ENCODE measurements around the gene CCKAR. TPM values are rescaled to one million over a fixed set of nuclear protein-coding genes. Genes with fewer than 3 reads are reported as not detected.

CCKAR gene
- total and polyA plus RNA-seq, 4 experiments from 2014 or later: not detected

DNA sequence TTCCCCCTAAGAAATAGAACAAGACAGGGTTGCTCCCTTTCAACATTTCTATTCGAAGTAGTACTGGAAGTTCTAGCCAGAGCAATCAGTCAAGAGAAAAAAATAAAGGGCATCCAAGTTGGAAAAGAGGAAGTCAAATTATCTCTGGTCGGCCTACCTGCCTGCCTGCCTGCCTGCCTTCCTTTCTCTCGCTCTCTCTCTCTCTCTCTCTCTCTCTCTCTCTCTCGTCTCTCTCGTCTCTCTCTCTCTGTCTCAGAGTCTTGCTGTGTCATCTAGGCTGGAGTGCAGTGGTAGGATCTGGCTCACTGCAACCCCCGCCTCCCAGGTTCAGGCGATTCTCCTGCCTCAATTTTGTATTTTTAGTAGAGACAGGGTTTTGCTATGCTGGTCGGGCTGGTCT lies 42.9 kb downstream of the CCKAR start:
- Histone ChIP-seq H3K9me3 (ENCODE audit: control insufficient read depth in 1 of 2, low read length in 2 of 2) (no peaks in the 10 kb centered on the region), H3K4me1 (ENCODE audit: insufficient read depth, low read length) (no peaks in the 10 kb centered on the region), H3K27ac (ENCODE audit: low read depth, low read length) (no peak overlapping the region), H3K4me3 (ENCODE audit: low read length in 2 of 2) (no peak overlapping the region), H3K27me3 (ENCODE audit: insufficient read depth, low read length) (no peaks in the 10 kb centered on the region), H3K36me3 (ENCODE audit: insufficient read depth, low read length) (no peaks in the 10 kb centered on the region)
- no peak for DNase-seq
- peaks cover 0 to 9% of the 10 kb centered on the region in 2 donors for H3K27me3 Mint-ChIP-seq
- H3K9me3 Mint-ChIP-seq: peaks cover 0 to 25% (median 15%) of the 10 kb centered on the region in 8 donors
- H3K27ac Mint-ChIP-seq: no peak overlapping the region
- POLR2A ChIA-PET (ENCODE audit: partially characterized antibody): no interaction called here
- H3K36me3 Mint-ChIP-seq: no peaks in the 10 kb centered on the region
- CTCF ChIA-PET (ENCODE audit: partially characterized antibody): no interaction called here
- H3K4me1 Mint-ChIP-seq: no peaks in the 10 kb centered on the region
- no peak overlapping the region for H3K4me3 Mint-ChIP-seq
- intact Hi-C loops (cut with micrococcal nuclease): no loop called here

DNA sequence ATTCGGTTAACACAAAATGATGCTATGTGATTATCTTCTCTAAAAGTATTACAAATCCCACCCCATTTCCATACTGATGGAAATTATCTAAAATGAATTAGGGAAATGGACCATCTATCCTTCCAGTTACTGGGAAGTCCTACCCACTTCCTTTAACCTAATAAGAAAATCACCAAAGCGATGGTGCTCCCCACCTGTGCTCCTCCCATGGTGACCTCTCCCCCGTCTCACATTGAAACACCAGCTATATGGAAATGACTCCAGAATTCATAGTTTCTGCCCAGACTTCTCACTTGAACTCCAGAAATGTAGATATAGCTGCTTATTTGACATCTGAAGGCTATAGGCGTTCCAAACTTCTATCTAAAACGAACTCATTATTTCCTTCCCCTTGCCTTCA lies 48.5 kb downstream of the CCKAR start:
- CTCF ChIA-PET (ENCODE audit: partially characterized antibody): interaction anchor here (0.9 kb wide), 1 partner anchor 609 kb away, joined by 4 read pairs; no protein-coding TSS in a partner anchor
- no peaks in the 10 kb centered on the region for H3K36me3 ChIP-seq (ENCODE audit: insufficient read depth, low read length)
- intact Hi-C loops (cut with micrococcal nuclease): no loop called here

DNA sequence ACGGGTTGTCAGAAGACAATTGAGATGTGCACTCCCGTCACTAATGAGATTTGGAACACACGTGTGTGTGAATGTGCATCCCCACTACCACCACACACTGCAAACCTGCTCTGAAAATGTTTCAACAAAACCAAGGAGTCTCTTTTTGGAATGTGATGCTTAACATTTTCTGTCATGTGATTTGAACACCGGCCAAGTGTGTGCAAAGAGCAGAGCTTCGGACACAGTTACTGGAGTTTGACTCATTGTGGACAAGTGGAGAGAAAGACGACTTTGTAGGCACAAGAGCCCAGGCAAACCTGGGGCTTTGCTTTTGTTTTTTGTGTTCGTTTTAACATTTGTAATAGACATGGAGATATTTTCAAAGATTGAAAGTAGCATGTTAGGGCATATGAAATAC lies 49.2 kb downstream of the CCKAR start:
- Mint-ChIP-seq H3K27me3 (peaks cover 0 to 6% of the 10 kb centered on the region in 2 donors), H3K36me3 (peaks cover 2 to 10% of the 10 kb centered on the region in 2 donors), H3K4me1 (no peaks in the 10 kb centered on the region), H3K9me3 (peaks cover 0 to 21% (median 13%) of the 10 kb centered on the region in 8 donors), H3K27ac (no peak overlapping the region), H3K4me3 (no peak overlapping the region)
- Histone ChIP-seq H3K4me1 (ENCODE audit: insufficient read depth, low read length) (no peaks in the 10 kb centered on the region), H3K27me3 (ENCODE audit: insufficient read depth, low read length) (no peaks in the 10 kb centered on the region), H3K27ac (ENCODE audit: low read depth, low read length) (no peak overlapping the region), H3K36me3 (ENCODE audit: insufficient read depth, low read length) (no peaks in the 10 kb centered on the region), H3K9me3 (ENCODE audit: control insufficient read depth in 1 of 2, low read length in 2 of 2) (no peaks in the 10 kb centered on the region), H3K4me3 (ENCODE audit: low read length in 2 of 2) (no peak overlapping the region)
- ChIA-PET POLR2A (ENCODE audit: partially characterized antibody) (no interaction called here), CTCF (ENCODE audit: partially characterized antibody) (interaction anchor here (0.9 kb wide), 1 partner anchor 610 kb away, joined by 4 read pairs; no protein-coding TSS in a partner anchor)
- DNase-seq: no peak
- intact Hi-C loops (cut with micrococcal nuclease): no loop called here

More for the DNA sequence above, 48.5 kb downstream of the CCKAR start:
- no peak overlapping the region for H3K27ac ChIP-seq (ENCODE audit: low read depth, low read length)
- POLR2A ChIA-PET (ENCODE audit: partially characterized antibody): no interaction called here
- no peaks in the 10 kb centered on the region for H3K9me3 ChIP-seq (ENCODE audit: control insufficient read depth in 1 of 2, low read length in 2 of 2)
- H3K27ac Mint-ChIP-seq: no peak overlapping the region
- DNase-seq: no peak
- H3K27me3 ChIP-seq (ENCODE audit: insufficient read depth, low read length): no peaks in the 10 kb centered on the region
- H3K4me1 Mint-ChIP-seq: no peaks in the 10 kb centered on the region
- H3K9me3 Mint-ChIP-seq: peaks cover 0 to 21% (median 14%) of the 10 kb centered on the region in 8 donors
- H3K4me3 Mint-ChIP-seq: no peak overlapping the region
- no peaks in the 10 kb centered on the region for H3K4me1 ChIP-seq (ENCODE audit: insufficient read depth, low read length)
- H3K27me3 Mint-ChIP-seq: peaks cover 0 to 6% of the 10 kb centered on the region in 2 donors
- H3K36me3 Mint-ChIP-seq: peaks cover 0 to 7% of the 10 kb centered on the region in 2 donors
- H3K4me3 ChIP-seq (ENCODE audit: low read length in 2 of 2): no peak overlapping the region

DNA sequence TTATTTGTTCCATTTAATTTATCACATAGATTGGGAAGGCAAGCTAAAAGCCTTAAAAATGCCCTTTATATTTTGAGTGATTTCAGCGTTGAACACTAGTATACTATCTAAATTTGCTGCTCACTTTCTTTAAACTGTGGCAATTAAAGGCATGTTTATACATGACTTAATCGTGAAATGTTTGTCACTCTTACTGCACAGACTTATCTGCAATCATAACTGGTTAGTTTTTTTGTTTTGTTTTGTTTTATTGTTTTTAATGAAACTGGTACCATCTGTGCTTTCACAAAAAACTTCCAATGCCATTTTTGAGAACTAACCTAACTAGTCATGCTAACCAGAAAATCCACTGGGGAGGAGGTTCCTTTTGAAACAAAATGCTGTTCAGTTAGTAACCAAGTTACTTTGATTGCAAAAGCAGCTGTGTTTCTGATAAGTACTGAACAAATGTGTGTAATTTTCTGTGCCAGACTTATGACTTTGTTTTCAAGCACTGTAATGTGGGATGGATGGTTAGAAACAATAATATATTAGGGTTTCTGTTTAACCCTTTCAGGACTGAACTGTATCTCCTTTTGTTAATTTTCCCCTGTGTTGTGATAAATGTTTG lies 56.1 kb downstream of the CCKAR start:
- Mint-ChIP-seq H3K27me3 (no peaks in the 10 kb centered on the region), H3K4me1 (peaks cover 0 to 2% (median under 1%) of the 10 kb centered on the region in 4 donors), H3K9me3 (no peaks in the 10 kb centered on the region), H3K27ac (no peak overlapping the region), H3K36me3 (peaks cover 48 to 57% of the 10 kb centered on the region in 2 donors), H3K4me3 (no peak overlapping the region)
- intact Hi-C loops (cut with micrococcal nuclease): no loop called here
- no peak for DNase-seq
- POLR2A ChIA-PET (ENCODE audit: partially characterized antibody): no interaction called here
- Histone ChIP-seq H3K36me3 (ENCODE audit: insufficient read depth, low read length) (peaks cover 11% of the 10 kb centered on the region), H3K27ac (ENCODE audit: low read depth, low read length) (no peak overlapping the region), H3K4me3 (ENCODE audit: low read length in 2 of 2) (no peak overlapping the region), H3K27me3 (ENCODE audit: insufficient read depth, low read length) (no peaks in the 10 kb centered on the region), H3K9me3 (ENCODE audit: control insufficient read depth in 1 of 2, low read length in 2 of 2) (no peaks in the 10 kb centered on the region), H3K4me1 (ENCODE audit: insufficient read depth, low read length) (no peaks in the 10 kb centered on the region)
- CTCF ChIA-PET (ENCODE audit: partially characterized antibody): no interaction called here

DNA sequence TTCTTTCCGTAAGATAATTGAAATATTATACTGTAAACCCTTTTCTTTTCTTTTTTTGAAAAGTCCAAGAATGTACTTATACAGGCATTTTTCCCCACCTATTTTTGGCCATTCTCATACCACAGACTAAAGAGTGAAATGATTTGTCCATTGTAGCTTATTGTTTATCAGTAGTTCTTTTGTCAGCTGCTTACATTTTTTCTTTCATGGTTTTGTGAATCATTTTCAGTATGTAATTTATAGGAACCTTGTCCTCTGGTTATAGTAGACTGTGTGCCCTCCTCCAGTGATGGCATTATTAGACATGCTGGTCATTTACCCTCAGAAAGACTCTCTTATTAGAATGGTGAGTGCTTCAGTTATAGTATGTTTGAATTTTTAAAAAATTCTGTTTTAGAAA lies 56.7 kb downstream of the CCKAR start:
- Mint-ChIP-seq H3K4me3 (no peak overlapping the region), H3K36me3 (peaks cover 50 to 60% of the 10 kb centered on the region in 2 donors), H3K27ac (peak overlapping the region in 1 of 7 donors; percentile 29), H3K27me3 (no peaks in the 10 kb centered on the region), H3K4me1 (peaks cover 0 to 2% (median under 1%) of the 10 kb centered on the region in 4 donors), H3K9me3 (no peaks in the 10 kb centered on the region)
- Histone ChIP-seq H3K9me3 (ENCODE audit: control insufficient read depth in 1 of 2, low read length in 2 of 2) (no peaks in the 10 kb centered on the region), H3K4me1 (ENCODE audit: insufficient read depth, low read length) (no peaks in the 10 kb centered on the region), H3K27me3 (ENCODE audit: insufficient read depth, low read length) (no peaks in the 10 kb centered on the region), H3K4me3 (ENCODE audit: low read length in 2 of 2) (no peak overlapping the region), H3K27ac (ENCODE audit: low read depth, low read length) (no peak overlapping the region), H3K36me3 (ENCODE audit: insufficient read depth, low read length) (peaks cover 11% of the 10 kb centered on the region)
- DNase-seq: no peak
- CTCF ChIA-PET (ENCODE audit: partially characterized antibody): no interaction called here
- POLR2A ChIA-PET (ENCODE audit: partially characterized antibody): no interaction called here
- intact Hi-C loops (cut with micrococcal nuclease): no loop called here

GRCh38 chr4:26432419-26432818 lies 57.9 kb downstream of the CCKAR start:
- CTCF ChIA-PET (ENCODE audit: partially characterized antibody): no interaction called here
- Mint-ChIP-seq H3K4me1 (peaks cover 0 to 4% (median 2%) of the 10 kb centered on the region in 4 donors), H3K9me3 (no peaks in the 10 kb centered on the region), H3K27ac (peak overlapping the region in 1 of 7 donors; percentile 17), H3K4me3 (no peak overlapping the region), H3K27me3 (no peaks in the 10 kb centered on the region), H3K36me3 (peaks cover 53 to 65% of the 10 kb centered on the region in 2 donors)
- DNase-seq: no peak
- no peak overlapping the region for H3K27ac ChIP-seq (ENCODE audit: low read depth, low read length)
- no peaks in the 10 kb centered on the region for H3K9me3 ChIP-seq (ENCODE audit: control insufficient read depth in 1 of 2, low read length in 2 of 2)
- no peaks in the 10 kb centered on the region for H3K27me3 ChIP-seq (ENCODE audit: insufficient read depth, low read length)
- intact Hi-C loops (cut with micrococcal nuclease): no loop called here
- POLR2A ChIA-PET (ENCODE audit: partially characterized antibody): no interaction called here
- no peak overlapping the region for H3K4me3 ChIP-seq (ENCODE audit: low read length in 2 of 2)
- H3K36me3 ChIP-seq (ENCODE audit: insufficient read depth, low read length): peaks cover 11% of the 10 kb centered on the region
- no peaks in the 10 kb centered on the region for H3K4me1 ChIP-seq (ENCODE audit: insufficient read depth, low read length)

GRCh38 chr4:26431461-26432180 lies 58.7 kb downstream of the CCKAR start:
- intact Hi-C loops (cut with micrococcal nuclease): no loop called here
- no peak for DNase-seq
- H3K4me1 ChIP-seq (ENCODE audit: insufficient read depth, low read length): no peaks in the 10 kb centered on the region
- no peaks in the 10 kb centered on the region for H3K9me3 Mint-ChIP-seq
- H3K36me3 ChIP-seq (ENCODE audit: insufficient read depth, low read length): peaks cover 11% of the 10 kb centered on the region
- H3K27ac ChIP-seq (ENCODE audit: low read depth, low read length): no peak overlapping the region
- no peak overlapping the region for H3K4me3 Mint-ChIP-seq
- ChIA-PET CTCF (ENCODE audit: partially characterized antibody) (interaction anchor here (0.9 to 1.1 kb wide), 3 partner anchors 31 to 441 kb away, joined by 3 to 4 read pairs (median 3); no protein-coding TSS in a partner anchor), POLR2A (ENCODE audit: partially characterized antibody) (no interaction called here)
- no peaks in the 10 kb centered on the region for H3K9me3 ChIP-seq (ENCODE audit: control insufficient read depth in 1 of 2, low read length in 2 of 2)
- peaks cover 0 to 4% (median 3%) of the 10 kb centered on the region in 4 donors for H3K4me1 Mint-ChIP-seq
- no peaks in the 10 kb centered on the region for H3K27me3 ChIP-seq (ENCODE audit: insufficient read depth, low read length)
- no peak overlapping the region for H3K27ac Mint-ChIP-seq
- no peak overlapping the region for H3K4me3 ChIP-seq (ENCODE audit: low read length in 2 of 2)
- H3K27me3 Mint-ChIP-seq: no peaks in the 10 kb centered on the region
- H3K36me3 Mint-ChIP-seq: peaks cover 61 to 70% of the 10 kb centered on the region in 2 donors

All from CD4-positive, alpha-beta memory T cell (primary cell).